Measurements from ENCODE around the gene KRTAP13-2.

The KRTAP13-2 gene, protein sequence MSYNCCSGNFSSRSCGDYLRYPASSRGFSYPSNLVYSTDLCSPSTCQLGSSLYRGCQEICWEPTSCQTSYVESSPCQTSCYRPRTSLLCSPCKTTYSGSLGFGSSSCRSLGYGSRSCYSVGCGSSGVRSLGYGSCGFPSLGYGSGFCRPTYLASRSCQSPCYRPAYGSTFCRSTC

DNA sequence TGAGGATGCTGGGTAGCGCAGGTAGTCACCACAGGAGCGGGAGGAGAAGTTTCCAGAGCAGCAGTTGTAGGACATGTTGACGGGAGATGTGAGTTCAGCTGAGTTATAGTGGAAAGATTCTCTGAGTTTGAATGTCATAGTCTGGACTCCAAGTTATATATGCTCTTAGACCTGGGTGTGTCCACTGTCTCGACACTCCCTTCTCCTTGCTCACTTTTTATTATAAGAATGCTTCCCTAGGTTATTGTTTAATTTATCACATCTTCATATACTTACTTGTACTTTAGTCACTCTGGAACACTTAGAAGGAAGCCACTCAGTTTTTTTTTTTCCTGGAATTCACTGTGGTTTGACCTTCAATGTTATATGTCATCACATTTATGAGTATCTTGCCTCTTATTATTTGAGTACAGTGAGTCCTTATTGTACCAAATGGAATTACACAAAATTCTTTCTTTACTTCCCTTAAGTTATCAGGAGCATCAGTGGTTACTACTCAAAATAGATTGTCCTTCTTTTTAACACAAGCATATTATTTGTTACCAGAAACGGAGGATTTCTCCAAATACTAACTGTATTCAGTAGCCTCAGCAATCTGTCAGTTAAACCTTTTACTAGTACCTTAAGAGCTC is at the start of gene KRTAP13-2:
KRTAP13-2 (minus strand) TSS at position 133 of the 632 bp plus-strand sequence; CDS start at position 75, 58 bp downstream.
- DNase-seq (ENCODE audit: low read depth): no peak

DNA sequence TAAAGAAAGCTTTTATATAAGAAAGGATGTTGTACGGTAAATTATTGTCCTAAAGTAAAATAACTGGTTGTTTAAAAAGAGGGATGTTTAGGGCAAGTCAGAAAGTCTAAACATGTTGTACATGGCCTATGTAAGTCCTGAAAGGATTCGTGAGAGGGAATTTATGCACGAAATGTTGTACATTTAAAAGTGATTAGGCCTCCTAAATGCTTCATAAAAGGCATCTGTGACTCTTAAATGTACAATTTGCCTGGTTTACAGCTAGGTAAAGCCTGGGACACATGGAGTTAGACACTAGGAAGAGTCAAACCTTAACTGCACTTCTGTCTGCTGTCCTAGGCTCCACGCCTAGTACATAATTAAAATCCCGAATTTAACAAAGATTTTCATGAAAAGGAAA is 43.9 kb upstream of the KRTAP13-2 start:
- no peak for DNase-seq (ENCODE audit: low read depth)

DNA sequence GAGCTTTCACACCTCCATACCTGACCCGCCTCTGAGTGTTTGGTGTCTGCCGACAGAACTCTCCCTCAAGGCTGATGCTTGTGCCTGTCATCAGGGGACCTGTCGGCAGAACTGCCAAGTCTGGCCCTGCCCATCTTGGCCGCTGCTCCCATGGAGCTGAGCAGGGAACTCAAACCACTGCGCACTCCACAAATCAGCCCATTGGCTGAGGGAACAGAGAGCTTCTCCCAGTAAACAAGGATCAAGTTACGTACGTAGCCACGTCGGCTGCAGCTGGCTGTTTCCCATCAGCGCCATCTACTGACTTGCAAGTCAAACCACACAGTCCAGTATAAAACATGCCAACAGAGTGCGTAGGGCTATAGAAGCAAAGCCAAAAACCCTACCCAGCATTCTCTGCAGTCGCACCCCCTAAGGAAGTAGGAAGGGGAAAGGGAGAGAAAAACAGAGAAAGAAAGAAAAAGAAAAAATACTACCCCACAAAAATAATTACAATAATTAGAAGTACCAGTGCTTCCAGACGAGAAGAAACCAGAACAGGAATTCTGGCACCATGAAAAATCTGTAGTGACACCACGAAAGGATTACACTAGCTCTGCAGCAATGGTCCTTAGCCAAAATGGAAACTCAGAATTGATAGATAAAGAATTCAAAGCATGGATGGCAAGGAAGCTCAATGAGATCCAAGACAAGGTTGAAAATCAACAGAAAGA is 36.9 kb upstream of the KRTAP13-2 start:
- DNase-seq (ENCODE audit: low read depth): no peak

DNA sequence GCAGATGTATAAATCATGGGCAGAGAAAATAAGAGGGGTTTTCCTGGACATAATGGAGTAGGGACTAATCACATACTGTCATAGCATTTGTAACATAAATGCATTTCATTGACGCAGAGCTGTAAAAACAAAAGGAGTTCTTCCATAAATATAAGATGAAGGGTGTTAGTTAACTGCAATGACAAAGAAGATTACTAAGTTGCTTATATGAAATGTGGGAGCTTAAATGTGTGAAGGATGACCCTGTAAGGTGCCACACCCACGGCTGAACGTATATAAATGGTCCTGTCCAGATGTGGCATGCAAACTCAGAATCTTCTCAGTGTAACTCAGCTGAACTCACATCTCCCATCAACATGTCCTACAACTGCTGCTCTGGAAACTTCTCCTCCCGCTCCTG is 23.7 kb upstream of the KRTAP13-2 start, which contains the start of gene KRTAP13-1:
KRTAP13-1 (plus strand) TSS at position 301 of the 400 bp plus-strand sequence; CDS start at position 357, 56 bp downstream.
- no peak for DNase-seq (ENCODE audit: low read depth)

DNA sequence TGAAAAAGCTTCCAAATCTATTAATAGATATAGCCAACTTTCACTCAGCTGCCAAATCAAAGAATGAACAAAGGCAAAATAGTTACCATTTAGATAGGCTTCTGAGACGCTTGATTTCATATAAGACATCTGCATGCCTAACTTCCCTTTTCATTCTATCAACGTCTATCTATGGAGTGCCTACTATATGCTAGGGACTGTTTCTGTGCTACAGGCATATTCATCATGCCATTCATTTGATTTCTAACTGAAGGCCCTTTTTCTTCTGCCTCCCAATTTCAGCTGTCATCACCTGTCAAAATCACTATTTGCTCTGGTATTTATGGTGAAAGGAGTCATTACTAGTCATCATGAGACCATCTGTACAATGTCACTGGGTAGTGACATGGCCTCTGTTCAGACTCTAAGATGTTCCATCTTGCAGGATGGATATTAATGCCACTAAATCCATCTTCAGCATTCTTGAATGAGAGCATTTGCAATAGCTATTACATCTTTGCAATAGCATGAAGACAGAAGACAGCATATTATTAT is 19.5 kb upstream of the KRTAP13-2 start:
- DNase-seq (ENCODE audit: low read depth): no peak

DNA sequence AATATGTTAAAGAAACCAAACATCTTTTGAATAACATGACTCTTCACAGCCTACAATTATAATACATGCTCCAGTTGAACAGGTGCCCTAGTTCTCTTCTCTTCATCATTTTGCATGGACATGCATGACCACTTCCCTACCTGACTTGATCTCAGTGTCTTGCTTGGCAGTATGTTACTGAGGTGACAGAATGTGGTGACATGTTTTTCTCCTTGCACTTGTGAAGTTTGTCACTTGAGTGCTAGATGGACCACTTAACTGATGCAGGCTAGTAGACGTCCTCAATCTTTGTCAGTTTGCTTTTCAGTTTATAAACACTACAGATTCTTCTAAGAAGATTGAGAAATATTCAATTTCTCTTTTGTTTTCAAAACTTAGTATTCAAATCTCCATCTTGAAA is 10.1 kb upstream of the KRTAP13-2 start:
- no peak for DNase-seq (ENCODE audit: low read depth)

DNA sequence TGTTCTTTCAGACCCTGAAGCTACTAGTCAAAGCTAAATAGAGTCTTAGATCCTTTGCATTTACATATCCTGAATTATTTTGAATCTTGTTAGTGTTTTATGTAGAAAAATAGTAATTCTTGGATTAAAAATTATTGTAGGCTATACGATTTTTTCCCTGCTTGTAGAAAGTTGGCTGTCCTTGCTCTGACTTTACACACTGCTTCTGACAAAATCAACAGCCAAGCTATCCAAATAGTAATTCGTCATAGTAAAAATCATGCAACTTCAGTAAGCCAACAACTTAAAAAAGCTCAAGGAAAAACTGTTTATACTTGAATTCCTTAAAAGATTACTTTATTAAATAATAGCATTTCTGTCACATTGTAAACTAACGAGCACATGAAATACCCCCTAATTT is 16.2 kb downstream of the KRTAP13-2 start:
- DNase-seq (ENCODE audit: low read depth): no peak

DNA sequence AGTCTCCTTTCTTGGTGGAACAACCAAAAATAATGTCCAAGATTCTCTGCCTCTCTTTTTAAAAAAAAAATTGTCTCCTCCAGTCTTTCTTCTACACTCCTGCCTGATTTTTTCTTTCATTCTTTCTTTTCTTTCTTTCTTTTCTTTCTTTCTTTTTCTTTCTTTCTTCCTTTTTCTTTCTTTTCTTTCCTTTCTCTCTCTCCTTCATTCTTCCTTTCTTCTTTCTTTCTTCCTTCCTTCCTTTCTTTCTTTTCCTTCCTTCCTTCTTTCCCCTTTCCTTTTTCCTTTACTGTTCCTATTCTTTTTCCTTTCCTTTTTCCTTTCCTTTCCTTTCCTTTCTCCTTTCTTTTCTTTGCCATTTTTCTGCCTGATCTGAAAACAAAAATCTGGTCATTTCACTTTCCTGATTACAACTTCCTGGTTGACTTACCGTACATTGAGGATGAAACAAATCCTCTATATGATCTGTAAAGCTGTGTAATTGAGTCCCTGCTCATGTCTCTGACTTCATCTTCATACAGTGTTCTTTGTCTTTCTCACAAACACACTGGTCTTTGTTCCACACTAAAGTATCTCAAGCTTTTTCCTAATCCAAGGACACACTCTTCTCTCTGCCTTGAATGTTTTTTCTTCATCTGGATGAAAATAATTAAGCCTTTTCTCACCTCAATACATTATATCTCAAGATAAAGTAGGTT is 17.6 kb downstream of the KRTAP13-2 start:
- DNase-seq (ENCODE audit: low read depth): no peak

DNA sequence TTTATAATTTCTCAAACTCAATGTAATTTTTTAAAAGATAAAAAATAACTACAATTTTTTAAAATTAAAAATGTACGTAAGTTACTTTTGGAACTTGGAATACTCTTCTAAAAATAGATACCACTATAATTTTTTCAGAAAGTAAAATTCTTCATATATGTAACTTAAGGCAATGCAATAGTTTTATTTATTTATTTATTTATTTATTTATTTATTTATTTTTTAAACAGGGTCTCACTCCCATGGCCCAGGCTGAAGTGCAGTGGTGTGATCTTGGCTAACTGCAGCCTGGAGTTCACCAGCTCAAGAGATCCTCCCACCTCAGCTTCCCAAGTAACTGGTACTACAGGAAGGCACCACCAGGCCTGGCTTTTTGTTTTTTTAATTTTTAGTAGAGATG is 20.5 kb downstream of the KRTAP13-2 start:
- DNase-seq (ENCODE audit: low read depth): no peak

DNA sequence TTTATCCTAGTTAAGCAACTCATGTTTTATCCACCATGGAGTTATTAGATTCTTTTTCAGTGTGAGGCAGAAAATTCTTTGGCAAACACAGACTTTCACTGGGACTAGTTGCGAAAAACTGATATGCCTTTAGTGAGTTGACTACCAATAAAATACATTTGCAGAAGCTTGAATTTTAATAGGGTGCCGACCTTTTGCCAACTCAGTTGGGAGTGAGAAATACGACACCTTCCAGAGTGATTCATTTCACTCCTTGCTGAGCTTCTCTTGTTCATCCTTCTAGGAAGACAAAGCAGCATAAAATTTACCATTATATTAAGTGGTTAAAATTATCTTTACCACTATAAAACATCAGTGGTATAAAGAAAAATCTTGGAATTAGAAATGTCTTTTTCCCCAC is 22.5 kb downstream of the KRTAP13-2 start:
- DNase-seq (ENCODE audit: low read depth): no peak

DNA sequence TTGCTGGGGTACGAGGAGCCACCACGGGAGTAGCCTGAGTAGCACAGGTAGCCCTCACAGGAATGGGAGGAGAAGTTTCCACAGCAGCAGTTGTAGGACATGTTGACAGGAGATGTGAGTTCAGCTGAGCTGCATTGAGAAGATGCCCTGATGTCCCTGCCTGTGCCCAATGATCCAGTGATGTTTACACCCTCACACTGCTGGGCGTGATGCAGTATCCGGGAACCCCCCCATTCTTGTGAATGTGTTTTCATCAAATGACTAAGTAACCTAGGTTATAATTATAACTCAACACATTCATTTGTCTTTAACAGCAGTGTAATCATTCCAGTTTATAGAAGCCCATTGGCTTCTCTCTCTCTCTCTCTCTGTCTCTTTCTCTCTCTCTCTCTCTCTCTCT is 23.6 kb downstream of the KRTAP13-2 start, which contains the start of gene KRTAP23-1:
KRTAP23-1 (minus strand) TSS at position 101 of the 400 bp plus-strand sequence; CDS start at position 101, 0 bp downstream.
- DNase-seq (ENCODE audit: low read depth): no peak

DNA sequence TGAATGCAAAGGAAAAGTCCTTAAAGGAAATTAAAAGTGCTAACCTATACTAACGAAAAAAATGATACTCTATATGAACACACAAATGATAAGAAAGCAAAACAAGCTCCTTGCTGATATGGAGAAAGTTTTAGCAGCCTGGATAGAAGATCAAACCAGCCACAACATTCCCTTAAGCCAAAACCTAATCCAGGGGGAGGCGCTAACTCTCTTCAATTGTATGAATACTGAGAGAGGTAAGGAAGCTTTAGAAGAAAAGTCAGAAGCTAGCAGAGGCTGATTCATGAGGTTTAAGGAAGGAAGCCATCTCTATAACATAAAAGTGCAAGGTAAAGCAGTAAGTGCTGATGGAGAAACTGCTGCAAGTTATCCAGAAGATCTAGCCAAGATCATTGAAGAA is 27.1 kb downstream of the KRTAP13-2 start:
- no peak for DNase-seq (ENCODE audit: low read depth)

DNA sequence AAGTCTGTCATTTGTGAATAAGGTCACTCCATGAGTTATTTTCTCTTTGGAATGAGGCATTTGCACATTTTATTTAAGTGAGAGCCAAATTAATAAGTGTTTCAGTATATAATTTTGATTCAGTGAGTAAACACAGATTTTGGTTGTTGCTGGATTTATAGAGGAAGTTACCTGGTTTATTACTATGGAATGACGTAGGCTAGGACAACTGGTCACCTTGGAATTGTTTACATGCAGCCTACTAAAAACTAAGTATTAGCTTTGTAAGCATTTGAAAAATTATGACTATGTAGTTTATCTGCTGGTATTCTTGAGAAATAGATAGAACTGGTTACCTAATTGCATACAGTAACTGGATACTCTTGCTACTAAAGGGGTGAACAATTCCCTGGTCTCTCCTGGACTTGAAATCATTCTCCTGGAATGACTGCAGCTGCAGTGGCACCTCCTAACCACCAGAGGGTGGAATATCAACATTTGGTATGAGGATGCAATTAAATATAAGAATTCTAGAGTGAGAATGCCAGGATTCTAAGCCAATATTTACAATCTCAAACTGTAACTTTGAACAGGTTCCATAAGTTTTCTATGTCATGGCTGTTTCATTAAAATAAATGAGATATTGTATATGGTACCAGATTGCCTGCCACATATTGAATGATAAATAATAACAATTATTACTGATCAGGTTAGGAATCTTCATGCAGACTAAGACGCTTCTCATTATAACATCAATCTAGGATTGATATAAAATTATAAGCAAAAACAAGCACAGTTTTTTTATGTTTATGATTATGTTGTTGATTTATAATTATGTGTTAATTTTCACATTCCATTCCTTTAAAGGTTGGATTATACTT is 31.1 kb downstream of the KRTAP13-2 start:
- no peak for DNase-seq (ENCODE audit: low read depth)

DNA sequence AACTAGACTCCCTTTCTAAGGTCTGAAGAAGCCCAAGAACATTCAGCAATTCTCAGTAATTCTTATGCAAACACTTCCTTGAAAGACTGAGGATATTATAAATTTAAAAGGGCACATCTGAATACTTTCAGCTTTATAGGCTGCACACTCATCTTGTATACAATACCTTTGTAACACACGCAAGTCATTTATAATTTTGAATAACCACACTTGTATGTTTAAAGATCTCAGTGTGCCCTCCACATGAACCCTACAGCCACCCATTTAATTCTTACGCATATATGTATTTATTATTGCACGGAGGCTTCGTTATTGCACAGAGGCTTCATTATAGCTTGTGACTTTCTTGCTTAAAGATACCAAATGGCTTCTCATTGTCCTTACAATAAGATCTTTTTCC is 33.4 kb downstream of the KRTAP13-2 start:
- no peak for DNase-seq (ENCODE audit: low read depth)

DNA sequence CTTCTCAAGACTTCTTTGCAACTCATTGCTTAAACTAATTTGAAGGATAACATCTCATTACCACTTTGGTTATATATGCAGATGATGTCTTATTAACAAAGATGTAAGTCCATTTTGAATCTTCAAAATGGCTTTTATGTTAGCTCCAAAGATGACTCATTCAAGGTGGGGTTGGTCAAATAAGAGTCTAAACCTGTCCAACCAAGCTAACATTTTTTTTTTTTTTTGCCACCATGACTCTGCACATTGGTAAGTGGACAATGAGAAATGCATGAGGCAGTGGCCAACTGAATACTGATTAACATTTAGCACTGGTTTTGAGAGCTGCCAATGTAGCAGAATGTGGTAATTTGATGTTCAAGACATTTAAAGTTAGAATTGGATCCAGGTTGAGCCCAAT is 34.3 kb downstream of the KRTAP13-2 start:
- DNase-seq (ENCODE audit: low read depth): no peak

DNA sequence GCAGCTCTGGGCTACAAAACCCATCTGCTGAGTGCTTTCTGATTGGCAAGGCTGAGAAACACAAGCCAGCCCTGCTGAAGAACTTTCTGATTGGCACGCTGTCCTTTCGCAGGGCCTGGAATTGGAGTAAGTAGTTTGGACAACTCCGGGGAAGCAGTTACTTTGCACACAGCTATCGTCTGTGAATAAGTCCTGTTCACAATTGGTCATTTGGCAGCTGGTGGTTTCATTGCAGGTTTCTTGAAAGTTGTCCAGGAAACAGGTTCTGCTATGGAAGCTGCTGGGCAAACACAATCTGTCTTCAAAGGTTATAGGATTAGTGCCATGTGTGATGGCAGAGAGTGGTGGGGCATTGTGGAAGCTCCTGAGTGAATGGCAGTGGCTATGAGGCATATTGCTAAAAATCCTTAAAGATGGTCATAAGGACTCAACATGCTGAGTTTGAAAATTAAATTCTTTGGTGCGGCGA is 34.8 kb downstream of the KRTAP13-2 start, which contains the start of gene KRTAP27-1:
KRTAP27-1 (minus strand) TSS at position 419 of the 469 bp plus-strand sequence; CDS start at position 393, 26 bp downstream.
- no peak for DNase-seq (ENCODE audit: low read depth)

DNA sequence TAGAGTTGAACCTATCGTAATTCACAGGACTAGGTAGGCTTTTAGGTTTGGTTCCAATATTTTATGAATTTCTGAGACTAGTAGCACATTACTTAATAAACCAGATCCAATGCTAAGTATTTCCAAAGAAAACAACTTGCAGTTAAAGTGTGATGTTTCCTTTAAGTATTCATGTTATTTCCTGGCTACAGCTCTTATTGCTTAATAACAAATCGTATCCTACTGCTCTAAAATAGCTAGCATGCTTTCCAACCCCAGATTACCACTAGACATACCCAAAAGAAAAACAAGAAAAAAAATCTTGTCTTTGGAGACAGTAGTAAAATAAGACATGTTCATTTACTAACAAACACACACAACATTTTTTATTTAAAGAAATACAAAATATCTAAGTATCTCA is 35.5 kb downstream of the KRTAP13-2 start:
- DNase-seq (ENCODE audit: low read depth): no peak

DNA sequence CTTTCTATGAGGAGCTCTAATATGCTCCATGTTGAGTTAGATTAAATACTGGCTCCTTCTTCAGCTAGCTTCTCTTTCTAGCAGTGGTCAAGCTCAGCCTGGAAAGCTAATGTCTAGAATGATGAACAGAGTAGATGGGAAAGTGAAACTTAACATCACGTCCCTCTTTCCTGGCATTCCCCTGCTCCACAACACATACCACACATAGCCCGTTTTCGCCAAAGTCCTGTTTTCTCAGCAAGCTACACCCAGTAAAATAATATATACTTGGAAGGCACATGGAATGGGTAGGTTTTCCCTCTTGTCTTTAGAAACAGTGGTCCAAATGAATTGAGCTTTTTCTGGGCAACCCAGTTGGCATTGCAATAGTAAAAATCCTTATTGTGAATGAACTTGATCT is 38.3 kb downstream of the KRTAP13-2 start:
- no peak for DNase-seq (ENCODE audit: low read depth)

DNA sequence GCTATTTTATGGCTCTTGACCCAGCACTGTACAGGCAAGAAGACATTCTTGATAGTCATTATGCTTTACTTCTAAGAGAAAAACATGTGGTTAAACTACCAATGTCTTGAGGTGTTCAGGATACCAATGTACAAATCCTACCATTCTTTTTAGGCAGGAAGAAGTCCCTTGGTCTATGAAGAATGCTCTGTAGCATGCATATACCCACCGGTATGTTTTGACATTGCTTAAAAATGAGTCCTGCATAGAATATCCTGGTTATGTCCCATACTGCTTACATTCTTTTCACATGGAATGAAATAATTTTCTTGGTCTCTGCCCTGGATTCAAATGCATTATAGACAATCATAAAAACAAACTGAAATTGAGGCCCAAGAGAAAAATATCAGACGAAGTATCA is 39.4 kb downstream of the KRTAP13-2 start:
- no peak for DNase-seq (ENCODE audit: low read depth)

DNA sequence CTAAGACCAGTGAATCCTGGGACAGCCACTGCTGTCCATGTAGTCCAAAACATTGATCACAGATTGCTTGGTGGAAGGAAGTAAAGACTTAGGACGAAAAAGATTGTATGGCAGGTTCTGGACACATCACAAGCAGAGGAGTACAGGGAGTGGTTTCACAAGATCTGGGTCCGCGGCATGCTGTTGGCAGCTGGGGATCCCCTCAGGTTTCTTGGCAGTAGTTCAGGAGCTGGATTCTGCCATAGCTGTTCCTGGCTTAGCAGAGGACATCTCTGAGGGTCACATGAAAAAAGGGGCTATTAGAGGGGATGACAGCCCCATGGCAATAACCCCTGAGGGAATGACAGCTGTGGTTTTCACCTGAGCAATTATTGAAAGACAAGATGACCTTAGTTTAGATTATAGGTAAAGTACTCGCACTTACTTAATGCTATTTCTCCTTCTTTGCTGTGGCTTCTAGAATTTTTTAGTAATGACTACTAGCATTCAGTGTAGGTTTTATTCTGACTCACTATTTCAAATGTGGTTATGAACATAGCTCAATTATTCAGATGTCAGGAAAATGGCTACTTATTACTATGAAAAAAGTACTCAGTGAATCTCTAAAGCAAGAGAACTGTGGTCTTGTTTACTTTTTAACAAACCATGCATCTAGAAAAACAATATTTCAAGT is 42.7 kb downstream of the KRTAP13-2 start:
- no peak for DNase-seq (ENCODE audit: low read depth)
